ENCODE measurements around the gene HTD2. TPM values are rescaled to one million over a fixed set of nuclear protein-coding genes. Genes with fewer than 3 reads are reported as not detected.

The HTD2 gene
- total and polyA plus RNA-seq, 9 of the 15 experiments (the other 6 are each of a cell fraction or from before 2014, with no cell fraction given), result 1.8 to 22.8 (median 9.6) TPM

DNA sequence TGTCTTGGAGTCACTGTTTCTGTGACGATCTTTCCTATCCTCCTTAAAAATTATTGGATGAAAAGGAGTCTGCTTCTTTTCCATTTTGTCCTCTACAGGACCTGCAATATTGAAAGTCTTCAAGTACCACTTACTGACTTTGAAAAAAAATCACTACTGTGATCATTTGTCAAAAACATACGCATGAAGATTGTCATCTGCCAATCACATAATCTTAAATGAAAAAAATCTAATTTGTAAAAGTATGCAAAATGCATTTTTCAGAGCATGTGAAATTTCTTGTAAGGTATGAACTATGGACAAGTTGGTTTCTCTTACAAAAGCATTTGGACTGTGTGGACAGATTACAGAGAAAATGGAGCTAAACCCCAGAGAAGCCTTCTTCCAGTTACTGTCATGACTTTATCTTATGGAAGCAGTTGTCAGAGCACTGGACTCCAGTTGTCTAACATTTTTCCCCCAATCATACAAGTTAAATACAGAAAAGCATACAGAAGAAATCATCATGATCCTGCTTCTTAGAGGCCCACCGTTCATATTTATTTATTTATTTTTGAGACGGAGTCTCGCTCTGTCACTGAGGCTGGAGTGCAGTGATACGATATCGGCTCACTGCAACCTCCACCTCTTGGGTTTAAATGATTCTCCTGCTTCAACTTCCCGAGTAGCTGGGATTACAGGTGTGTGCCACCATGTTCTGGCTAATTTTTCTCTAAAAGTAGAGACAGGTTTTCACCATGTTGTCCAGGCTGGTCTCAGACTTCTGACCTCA lies 23.0 kb downstream of the HTD2 start (continued):
- TF ChIP-seq PATZ1 (CRISPR knock-in tag; IDR thresholded peaks at IDR 0.05; ENCODE audit: borderline replicate concordance) (no peak), NKRF (IDR thresholded peaks at IDR 0.05; ENCODE audit: borderline replicate concordance) (no peak), HNRNPLL (IDR thresholded peaks at IDR 0.05; ENCODE audit: low read depth, low read length, poor library complexity, severe bottlenecking) (no peak), DMBX1 (CRISPR knock-in tag; IDR thresholded peaks at IDR 0.05; ENCODE audit: borderline replicate concordance) (no peak), EGR1 (conservative IDR thresholded peaks at IDR 0.05) (no peak), PHF8 (IDR thresholded peaks at IDR 0.05; ENCODE audit: borderline replicate concordance, low read length) (no peak), ZNF586 (CRISPR knock-in tag; conservative IDR thresholded peaks at IDR 0.05) (no peak), CBFA2T3 (IDR thresholded peaks at IDR 0.05) (peak; percentile 82), ZNF584 (CRISPR knock-in tag; IDR thresholded peaks at IDR 0.05; ENCODE audit: low read depth) (no peak), CREB1 (IDR thresholded peaks at IDR 0.05) (no peak), CREB1 (CRISPR knock-in tag; IDR thresholded peaks at IDR 0.05) (no peak), RNF2 (IDR thresholded peaks at IDR 0.05) (no peak), HNRNPH1 (optimal IDR thresholded peaks at IDR 0.05; ENCODE audit: low read depth, low read length) (no peak), ZC3H8 (IDR thresholded peaks at IDR 0.05) (no peak), KDM4B (IDR thresholded peaks at IDR 0.05; ENCODE audit: borderline replicate concordance in 2 of 2, low read depth in 1 of 2) (no peak), TRIM25 (IDR thresholded peaks at IDR 0.05; ENCODE audit: borderline replicate concordance) (no peak), PPARD (CRISPR knock-in tag; IDR thresholded peaks at IDR 0.05) (no peak), NFE2L1 (tag; IDR thresholded peaks at IDR 0.05; ENCODE audit: borderline replicate concordance, low read depth) (no peak)
- TF ChIP-seq, protein P1, sequence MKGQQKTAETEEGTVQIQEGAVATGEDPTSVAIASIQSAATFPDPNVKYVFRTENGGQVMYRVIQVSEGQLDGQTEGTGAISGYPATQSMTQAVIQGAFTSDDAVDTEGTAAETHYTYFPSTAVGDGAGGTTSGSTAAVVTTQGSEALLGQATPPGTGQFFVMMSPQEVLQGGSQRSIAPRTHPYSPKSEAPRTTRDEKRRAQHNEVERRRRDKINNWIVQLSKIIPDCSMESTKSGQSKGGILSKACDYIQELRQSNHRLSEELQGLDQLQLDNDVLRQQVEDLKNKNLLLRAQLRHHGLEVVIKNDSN (CRISPR knock-in tag; IDR thresholded peaks at IDR 0.05), result no peak
- TF ChIP-seq, protein P2, sequence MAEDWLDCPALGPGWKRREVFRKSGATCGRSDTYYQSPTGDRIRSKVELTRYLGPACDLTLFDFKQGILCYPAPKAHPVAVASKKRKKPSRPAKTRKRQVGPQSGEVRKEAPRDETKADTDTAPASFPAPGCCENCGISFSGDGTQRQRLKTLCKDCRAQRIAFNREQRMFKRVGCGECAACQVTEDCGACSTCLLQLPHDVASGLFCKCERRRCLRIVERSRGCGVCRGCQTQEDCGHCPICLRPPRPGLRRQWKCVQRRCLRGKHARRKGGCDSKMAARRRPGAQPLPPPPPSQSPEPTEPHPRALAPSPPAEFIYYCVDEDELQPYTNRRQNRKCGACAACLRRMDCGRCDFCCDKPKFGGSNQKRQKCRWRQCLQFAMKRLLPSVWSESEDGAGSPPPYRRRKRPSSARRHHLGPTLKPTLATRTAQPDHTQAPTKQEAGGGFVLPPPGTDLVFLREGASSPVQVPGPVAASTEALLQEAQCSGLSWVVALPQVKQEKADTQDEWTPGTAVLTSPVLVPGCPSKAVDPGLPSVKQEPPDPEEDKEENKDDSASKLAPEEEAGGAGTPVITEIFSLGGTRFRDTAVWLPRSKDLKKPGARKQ (CRISPR knock-in tag; IDR thresholded peaks at IDR 0.05), result no peak

Data from K562 (cell line).